Measurements from ENCODE around the gene H19.

The H19 gene

DNA sequence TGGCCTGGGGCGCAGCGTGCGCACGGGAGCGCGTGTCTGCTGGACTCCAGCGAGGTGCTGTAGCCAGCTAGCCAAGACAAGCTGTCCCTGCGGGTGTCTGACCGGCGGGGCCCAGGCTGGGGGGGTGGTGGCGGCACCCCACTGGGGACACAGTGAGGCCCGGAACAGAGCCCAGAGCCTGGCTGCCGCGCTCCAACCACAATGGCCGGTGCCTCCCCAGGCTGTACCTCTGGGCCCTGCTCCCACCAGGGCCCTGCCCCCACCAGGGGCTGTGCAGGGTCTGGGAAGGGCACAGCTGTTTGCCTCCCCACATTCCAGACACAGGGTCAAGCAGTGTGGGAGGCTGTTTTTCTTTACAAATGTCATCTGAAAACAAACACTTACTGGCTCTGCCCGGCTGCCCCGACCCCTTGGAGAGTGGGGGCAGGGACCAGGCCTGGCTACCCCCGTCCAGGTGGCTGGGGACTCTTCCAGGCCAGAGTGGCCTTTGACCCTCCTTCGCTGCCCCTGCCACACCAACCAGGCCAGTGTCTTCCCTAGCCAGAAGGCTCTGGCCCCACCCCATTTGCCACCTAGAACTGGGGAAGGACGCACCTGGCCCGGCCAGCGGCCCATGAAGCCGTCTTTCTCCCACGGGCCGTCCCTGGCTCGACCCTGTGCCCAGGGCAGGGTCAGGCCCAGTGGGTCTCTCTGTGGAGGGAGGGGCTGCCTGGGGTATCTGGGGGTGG is 14.6 kb downstream of the H19 start:
- no peak for DNase-seq (ENCODE audit: low spot score)

DNA sequence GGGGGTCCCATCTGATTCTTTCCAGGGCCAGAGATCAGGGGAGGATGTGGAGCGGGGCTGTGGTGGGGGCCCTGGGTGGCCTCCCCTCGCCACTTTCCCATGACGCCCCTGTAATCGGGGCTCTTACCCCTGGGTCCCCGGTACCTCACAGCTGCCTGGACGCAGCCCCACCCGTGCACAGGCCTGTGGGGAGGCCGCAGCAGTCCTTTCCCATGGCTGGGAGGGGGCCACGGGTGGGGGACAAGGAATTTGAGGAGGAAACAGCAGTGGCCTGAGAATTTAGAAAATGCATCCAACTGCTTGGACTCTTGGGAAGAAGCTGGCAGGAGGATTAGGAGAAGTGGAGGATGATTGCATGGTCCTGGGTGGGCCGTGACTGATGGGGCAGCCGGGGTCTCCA is 18.0 kb downstream of the H19 start:
- DNase-seq (ENCODE audit: low spot score), result no peak

DNA sequence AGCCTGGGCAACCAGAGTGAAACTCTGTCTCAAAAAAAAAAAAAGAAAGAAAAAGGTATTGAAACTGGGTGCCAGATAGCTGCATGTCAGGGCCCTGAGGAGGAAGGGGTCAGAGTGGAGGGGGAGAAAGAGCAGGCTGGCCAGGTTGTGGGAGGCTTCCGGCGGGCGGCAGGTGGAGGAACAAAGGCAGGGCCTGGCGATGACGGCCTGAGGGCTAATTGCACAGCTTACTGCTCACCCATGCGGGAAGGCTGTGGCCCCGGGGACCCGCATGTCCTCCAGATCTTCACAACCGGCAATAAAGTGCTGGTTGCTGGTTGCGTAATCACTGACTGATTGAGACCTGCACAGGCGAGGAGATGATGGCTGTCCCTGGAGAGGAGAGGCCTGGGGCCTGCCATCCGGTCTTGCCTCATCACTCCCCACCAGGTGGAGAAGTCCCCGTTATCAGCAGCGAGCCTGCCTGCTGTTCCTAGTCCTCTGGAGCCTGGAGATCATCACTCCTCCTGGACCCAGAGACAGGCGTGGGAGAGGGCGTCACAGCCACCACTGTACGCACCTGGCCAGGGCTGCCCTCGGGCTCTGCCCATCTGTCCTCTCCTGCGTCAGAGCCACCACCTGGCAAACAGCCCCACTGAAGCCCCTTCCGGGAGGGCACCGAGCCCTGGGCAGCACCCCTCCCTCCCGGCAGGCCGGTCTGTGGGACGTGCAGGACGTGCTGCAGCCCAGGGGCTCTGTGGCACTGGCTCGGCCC is 18.7 kb downstream of the H19 start:
- no peak for DNase-seq (ENCODE audit: low spot score)

DNA sequence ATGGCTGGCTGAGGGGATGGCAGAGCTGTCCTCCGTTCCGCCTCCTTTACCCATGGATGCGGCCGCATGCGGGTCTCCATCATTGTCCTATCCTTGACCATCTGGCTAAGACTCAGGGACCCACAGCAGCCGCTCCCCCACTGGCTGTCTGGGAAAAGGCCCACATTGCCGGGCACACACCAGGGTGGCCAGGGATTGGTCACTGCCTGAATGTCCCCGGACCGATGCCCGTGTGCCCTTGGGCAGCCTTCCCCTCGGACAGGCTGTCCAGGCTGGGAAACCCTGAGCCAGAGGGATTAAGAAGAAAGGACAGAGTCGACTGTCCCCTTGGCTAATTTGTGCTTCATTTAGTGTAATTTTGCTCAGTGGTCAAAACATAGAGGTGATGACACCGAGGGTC is 22.5 kb downstream of the H19 start:
- no peak for DNase-seq (ENCODE audit: low spot score)

DNA sequence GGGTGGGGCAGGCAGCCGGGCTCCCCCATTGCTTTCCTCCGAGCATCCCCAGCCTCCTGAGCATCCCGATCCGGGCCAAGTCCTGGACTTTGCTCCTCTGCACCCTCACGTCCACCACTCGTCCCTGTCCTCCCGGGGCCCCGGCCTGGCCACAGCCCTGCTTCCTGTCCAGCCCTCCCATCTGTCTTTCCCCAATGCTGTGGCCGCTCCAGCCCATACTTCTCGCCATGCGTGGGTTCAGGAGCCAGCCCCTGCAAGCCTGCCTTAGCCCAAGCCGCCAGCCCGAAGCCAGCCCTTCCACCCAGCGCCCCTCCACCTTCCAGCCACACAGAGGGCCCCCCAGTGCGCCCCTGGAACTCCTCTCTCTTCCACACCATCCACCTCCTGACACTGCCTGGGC is 26.7 kb downstream of the H19 start:
- no peak for DNase-seq (ENCODE audit: low spot score)

DNA sequence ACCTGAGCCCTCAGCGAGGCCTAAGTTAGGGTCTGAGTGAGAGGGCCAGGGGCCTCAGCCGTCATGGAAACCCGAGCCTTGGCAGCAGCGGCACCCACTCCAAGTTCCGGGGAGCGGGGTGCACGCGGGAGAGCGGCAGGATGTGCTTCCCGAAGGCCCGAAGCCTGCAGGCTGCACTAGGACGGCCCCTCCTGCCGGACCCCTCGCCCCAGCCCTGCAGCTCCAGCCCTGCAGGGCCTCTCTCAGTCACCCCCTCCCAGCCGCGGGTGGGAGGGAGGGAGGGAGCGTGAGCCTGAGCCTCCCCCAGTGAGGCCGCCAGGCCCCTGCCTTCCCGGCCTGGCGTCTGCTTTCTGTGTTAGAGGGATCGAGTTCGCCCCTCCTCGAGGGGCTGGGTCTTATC is 27.9 kb downstream of the H19 start:
- DNase-seq (ENCODE audit: low spot score), result no peak

DNA sequence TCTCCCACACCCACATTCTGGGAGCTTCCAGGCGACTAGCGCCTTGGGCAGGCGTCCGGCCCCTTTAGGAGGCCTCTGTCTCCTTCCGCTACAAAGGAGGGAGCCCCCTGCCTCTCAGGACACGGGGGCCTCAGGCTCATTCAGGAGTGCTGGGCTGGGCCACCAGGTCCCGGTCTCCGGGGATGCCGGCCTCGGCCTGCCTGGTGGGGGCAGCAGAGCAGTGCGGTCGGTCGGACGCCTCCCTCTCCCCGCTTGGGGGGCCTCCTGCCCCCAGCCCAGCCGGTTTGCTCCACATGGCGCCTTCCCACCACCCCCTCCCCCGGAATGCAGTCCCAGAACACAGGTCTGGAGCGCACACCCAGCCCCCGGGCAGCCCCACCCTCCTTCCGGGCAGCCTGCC is 28.6 kb downstream of the H19 start:
- no peak for DNase-seq (ENCODE audit: low spot score)

DNA sequence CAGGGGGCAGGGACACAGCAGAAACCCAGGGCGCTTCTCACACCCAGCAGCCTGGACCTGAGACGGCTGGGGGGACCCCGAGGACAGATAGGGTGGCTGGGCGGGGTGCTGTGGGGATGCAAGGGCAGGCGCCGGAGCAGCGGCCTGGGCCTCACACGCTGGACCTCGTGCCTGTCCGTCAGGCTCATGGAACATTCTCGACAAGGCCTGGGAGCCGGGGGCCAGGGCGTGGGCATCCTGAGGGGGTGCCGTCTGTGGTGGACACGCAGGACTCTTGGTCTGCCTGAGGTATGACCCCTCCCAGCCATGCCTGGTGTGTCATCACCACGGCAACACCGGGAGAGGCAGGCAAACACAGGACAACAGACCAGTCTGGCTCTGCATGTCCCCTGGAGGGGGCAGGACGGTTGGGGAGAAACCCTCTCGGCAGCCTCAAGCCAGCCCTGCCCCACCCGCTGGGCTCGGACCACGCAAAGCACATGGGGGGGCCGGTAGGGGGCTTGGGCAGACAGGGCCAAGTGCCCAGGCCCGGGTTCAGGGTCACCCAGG is 29.1 kb downstream of the H19 start:
- no peak for DNase-seq (ENCODE audit: low spot score)

DNA sequence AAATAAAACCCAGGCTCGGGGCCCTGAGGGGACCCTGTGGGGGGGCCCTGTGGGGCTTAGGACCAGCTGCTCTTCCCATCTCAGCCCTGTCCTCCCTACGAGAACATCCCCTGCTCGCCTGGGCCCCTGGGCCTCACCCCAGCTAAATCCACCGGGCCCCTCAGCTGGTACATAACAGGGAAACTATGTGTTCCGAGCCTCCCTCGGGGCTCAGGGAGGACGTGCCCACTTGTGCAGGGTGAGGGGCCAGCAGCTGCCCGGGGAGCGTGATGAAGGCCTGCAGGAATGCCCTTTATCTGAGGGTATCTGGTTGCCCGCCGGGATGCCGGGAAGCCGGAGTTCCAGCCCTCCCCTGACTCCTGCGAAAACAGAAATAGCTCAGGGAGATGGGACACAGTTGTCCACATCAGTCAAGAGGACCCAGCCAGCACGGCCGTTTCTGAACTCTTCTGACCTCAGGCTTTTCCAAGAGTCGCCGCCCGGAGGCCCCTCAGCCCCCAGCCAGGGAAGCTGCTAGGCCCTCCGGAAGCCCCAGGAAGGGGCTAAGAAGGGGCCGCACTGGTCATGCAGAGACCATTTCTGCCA is 29.9 kb downstream of the H19 start:
- no peak for DNase-seq (ENCODE audit: low spot score)

DNA sequence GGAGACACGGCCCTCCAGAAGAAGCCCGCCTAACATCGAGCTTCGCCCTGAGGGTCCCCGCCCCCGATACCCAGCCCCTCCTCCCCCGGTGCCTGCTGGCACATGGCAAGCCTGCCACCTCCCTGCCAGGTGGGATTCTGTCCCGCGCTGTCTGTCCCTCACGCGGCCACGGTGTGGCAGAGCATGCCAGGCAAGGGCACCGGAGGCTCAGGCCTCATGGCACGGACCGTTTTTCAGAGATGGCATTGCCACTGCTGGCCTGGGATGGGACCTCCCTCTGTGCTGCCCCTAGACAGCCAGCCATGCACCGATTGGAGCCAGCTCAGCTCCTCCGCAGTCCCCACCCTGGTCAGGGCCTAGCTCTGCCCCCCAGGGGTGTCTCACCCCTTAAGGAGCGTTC is 31.1 kb downstream of the H19 start:
- DNase-seq (ENCODE audit: low spot score), result no peak

DNA sequence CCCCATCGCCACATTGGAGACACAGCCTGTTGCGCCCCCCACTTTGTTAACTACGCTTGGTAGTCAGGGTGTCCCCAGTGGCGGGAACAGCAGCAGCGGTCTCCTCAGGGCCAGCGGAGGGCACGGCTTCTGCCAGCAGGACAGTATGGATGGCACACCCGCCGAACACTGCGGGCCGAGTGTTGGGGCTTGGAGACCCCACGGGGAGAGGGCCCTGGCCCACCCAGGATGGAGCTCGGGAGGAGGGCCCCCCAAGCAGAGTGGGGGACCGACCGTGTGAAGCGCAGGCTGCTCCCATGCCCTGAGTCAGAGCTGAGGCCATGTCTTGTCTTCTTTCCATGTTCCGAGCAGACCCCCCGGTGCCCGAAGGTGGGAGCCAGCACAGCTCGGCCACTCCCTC is 32.7 kb downstream of the H19 start:
- DNase-seq (ENCODE audit: low spot score), result no peak

DNA sequence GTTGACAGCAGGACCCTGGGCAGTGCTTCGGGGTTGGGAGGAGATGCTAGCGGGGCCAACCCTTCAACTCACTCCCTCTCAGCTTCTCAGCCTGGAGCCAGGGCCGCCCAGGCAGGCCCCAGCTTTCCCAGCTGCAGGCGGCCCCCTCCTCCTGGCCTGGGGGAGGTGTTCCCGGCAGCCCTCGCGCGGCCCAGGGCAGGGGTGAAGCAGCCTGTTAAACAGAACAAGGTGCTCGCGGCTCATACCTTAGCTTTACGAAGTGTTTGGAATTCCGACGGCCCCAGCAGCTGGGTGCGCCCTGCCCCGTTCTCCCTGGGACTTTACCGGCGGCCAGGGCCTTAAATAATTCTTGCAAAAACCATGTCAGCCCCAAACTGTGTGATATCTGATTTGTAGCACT is 33.3 kb downstream of the H19 start:
- DNase-seq (ENCODE audit: low spot score), result no peak

DNA sequence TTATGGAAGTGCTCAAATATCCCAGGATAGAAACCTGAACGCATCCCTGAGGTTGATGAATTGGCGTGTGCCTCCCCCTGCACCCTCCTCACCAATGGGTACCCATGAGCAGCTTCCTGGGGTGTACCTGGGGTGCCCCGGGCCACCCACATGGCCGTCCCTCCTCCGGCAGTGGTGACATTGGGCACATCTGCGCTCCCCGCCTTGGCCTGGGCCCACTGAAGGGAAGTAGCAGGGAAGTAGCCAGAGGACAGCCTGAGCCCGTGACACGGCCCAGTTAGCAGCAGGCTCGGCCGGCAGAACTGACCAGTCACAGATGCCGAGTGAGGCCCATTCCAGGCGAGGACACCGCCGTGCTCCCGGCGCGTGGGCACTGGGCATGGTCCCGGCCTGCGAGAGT is 33.8 kb downstream of the H19 start:
- DNase-seq (ENCODE audit: low spot score), result no peak

DNA sequence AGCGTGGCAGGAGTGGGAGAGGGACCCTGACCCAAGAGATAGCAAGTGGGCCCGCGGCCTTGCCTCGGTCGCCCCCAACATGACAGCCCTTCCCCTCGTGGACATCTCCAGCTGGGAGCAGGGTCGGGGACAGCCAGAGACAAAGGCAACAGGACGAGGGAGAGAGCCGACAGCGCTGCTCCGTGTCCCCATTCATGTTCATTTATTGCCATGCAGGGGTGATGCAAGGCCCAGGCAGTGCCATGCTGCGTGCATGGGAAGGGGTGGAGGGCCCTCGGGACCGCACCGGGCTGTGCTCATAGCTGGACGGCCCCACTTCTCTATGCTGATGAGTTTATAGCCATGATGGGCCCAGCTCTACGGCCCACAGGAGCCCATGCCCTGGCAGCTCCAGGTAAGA is 37.9 kb downstream of the H19 start:
- no peak for DNase-seq (ENCODE audit: low spot score)

DNA sequence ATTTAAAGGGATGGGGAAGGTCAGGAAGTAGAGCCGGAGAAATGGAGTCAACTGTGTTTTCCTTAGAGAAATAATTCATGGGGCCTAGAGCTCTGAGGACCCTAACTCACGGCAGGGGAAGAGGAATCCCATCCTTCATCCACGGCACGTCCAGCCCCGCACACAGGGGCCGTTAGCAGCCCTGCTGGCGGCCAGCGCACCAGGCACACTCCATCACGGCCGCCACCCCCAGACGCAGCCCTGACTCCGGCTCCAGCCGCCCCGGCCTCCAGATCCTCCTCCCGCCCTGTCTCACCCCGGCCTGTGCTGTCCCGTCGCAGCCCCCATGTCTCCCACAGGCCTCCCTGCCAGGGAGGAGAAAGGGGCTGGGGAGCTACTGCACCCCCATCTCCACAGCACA is 39.3 kb downstream of the H19 start:
- DNase-seq (ENCODE audit: low spot score), result no peak

DNA sequence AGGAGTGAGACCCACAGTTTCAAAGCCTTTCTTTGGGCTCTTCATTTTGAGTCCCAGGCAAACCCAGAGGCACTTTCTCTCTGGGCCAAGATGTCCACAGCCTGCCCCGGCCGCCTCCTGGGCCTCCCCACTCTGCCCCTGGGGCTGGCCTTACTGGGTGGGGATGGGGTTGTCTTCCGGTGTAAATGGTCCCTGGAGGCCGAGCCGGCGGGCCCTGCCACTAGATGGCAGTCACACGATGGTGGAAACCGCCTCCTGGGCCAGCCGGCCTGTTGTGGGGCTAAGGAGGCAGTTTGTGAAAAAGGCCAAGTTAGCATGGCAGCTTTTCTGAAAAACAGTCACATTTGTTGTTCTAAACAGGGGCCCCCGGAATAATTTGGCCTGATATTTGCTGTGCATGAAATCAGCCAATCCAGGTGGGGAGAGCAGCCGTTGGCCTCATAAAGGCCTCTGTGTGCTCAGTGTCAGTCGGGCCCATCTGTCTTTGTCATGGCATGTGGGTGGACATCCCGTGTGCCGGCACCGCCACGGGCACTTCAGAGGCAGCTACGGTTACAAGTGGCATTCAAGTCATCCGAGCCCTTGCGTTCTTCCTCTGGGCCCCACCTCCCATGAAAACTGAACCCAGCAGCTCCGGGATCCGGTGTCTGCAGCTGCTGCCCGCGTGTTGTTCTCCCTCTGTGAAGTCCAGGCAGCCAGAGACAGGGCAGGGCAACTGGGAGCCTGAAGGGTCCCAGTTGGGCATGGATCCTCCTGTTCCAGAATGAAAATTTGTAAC is 44.0 kb downstream of the H19 start:
- DNase-seq (ENCODE audit: low spot score), result no peak

DNA sequence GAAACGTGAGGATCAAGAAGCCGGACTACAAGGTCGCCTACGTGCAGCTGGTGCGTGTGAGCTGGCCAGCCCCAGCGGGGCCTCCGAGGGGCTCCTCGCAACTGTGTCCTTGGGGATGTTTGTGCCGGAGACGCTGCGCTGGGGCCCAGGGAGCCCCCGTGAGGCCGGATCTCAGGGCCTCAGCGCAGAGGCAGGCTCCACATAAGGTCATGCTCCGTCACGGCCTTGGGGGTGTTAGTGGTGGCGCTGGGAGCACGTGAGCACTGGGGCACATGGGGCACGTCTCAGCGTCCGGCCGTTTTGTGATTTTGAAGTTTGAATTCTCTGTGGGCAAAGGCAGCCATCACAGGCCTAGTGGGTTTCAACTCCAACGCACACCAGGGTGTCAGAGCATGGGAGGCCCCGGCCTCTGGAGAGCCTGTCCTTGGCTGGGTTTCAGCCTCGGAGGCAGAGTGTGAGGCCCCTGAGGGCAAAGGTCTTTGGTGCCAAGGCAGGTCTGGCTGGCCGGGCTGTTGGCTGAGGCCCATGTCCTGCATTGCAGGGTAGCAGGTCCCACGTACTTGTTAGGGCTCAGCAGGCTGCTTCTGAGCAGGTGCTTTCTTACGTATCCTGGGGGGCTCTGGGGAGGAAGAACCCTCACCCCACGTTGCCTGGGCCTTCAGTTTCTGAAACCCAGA is 44.7 kb downstream of the H19 start:
- DNase-seq (ENCODE audit: low spot score), result no peak

DNA sequence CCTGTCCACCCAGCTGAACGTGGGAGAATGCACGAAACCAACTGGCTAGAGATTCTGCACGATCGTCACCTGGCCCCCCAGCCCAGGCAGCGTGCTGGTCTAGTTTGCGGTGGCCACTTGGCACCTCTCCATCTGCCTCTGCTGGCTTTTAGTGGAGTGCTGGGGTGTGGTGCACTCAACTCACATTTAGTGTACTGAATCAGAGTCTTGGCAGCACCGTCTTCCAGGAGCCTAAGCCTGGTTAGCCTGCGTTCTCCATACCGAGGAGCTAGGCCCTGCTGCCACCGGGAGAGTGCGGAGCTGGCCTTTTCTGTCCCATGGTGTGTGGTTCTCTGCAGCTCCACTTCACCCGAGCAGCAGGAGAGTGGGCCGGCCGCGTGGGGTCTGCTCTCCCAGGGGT is 47.7 kb downstream of the H19 start:
- no peak for DNase-seq (ENCODE audit: low spot score)

DNA sequence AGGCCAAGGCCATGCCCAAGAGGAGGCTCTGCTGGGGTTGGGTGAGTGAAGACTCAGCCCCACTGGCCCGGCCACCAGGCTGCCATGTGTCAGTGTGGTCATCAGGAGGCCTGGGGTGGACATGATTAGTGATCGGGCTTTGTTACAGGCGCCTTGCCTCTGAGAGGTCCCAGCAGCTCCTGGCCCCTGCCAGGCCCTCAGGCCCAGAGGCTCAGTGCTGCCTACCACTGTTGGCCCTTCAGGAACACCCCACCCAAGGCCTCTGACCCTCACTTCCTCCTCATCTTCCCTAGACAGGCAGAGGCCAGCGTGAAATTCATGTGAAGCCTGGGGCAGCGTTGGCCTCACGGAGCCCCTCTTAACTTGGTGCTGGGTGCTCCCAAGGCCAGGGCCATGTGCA is 48.3 kb downstream of the H19 start:
- no peak for DNase-seq (ENCODE audit: low spot score)

DNA sequence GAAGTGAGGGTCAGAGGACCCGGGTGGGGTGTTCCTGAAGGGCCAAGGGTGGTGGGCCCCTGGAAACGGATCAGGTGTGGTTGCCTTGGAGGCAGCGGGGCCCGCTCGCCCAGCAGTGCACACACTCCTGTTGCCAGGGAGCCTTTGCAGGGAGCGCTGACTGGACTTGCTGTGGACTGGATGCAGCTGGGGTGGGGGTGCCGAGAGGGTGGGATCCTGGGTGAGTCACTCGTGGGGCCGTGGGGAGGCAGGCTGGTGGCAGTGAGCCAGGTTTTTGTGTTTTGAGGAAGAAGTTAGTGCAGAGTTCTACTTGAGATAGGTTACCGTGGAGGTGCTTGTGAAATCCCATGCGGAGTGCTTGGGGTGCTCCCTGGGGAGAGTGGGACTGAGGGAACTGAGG is 49.3 kb downstream of the H19 start:
- DNase-seq (ENCODE audit: low spot score), result no peak

DNA sequence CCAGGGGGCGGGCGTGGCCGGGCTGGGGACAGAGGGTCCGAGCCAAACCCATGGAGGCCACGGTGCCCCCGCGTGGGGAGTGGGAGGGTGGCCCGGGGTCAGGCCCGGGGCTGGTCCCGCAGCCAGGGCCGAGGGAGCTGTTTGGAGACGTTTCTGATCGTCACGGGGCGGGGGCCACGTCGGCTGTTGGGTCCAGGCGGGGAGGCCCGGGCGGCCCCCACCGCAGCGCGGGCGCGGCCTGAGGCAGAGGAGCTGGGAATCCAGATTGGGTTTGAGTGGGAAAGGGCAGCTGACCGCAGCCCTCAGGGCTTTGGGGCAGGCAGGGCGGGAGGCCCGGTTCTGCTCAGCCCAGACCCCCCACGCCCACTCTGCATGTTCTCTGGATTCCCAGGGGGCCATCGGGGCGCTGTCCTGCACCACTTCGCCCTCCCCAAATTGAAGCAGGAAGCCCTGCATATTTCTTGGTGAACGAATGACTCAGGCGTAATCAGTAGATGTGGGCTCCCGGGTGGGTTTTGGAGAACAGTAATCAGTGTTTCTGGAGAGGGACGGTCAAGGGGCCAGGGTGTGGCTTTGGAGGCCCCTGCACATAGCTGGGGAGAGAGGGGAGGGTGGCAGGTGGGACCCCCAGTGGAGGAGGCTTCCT is 49.9 kb downstream of the H19 start:
- no peak for DNase-seq (ENCODE audit: low spot score)
